PFSK-1 (cell line): Measurements from ENCODE around the gene ABCA1.

ENCODE experiments used
- POLR2AphosphoS5 ChIP-seq: IDR thresholded peaks from 2 replicates; pipeline ENCODE4 v1.6.1; 2012; ENCODE audit warnings: low read depth, mild to moderate bottlenecking, control low read depth, low read length, moderate library complexity
- SIN3A ChIP-seq: IDR thresholded peaks from 2 replicates; pipeline ENCODE4 v1.6.1; 2012; ENCODE audit warnings: mild to moderate bottlenecking, low read length, moderate library complexity, borderline replicate concordance; ENCODE audit not compliant: insufficient read depth
- TAF1 ChIP-seq: IDR thresholded peaks from 2 replicates; pipeline ENCODE4 v1.6.1; 2012; ENCODE audit warnings: low read length, control low read depth, borderline replicate concordance; ENCODE audit not compliant: insufficient read depth
- TF ChIP-seq, protein P1 (sequence below), 2 experiments: IDR thresholded peaks; 2 replicates each; pipeline versions ENCODE4 v1.6.1 to v1.8.0; 2011 to 2012; ENCODE audit warnings: low read depth in 2 of 2, low read length in 2 of 2, control low read depth in 1 of 2, inconsistent platforms in 1 of 2, mild to moderate bottlenecking in 1 of 2, moderate library complexity in 1 of 2; ENCODE audit not compliant: insufficient read depth in 1 of 2

DNA sequence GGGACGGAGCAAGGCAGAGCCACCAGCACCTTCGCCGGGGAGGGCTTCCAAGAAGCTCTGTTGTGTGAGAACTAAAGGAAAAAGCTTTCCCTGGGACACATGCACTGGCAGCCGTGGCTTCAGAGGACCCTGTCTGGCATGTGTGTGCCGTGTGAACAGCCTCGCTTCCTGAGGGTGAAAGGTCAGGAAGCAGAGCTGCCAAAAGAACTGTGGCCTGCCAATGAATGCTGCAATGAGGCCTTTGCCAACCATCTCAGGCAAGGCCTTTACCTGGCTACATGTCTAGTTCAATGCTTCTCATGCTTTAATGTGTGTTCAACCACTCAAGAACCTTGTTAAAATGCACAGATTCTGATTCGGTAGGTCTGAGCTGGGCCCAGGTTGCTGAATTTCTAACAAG lies 110.5 kb downstream of the ABCA1 start:
- TF ChIP-seq TAF1 = no peak
- no peak for TF ChIP-seq SIN3A
- TF ChIP-seq POLR2AphosphoS5 = no peak
- TF ChIP-seq, protein P1, sequence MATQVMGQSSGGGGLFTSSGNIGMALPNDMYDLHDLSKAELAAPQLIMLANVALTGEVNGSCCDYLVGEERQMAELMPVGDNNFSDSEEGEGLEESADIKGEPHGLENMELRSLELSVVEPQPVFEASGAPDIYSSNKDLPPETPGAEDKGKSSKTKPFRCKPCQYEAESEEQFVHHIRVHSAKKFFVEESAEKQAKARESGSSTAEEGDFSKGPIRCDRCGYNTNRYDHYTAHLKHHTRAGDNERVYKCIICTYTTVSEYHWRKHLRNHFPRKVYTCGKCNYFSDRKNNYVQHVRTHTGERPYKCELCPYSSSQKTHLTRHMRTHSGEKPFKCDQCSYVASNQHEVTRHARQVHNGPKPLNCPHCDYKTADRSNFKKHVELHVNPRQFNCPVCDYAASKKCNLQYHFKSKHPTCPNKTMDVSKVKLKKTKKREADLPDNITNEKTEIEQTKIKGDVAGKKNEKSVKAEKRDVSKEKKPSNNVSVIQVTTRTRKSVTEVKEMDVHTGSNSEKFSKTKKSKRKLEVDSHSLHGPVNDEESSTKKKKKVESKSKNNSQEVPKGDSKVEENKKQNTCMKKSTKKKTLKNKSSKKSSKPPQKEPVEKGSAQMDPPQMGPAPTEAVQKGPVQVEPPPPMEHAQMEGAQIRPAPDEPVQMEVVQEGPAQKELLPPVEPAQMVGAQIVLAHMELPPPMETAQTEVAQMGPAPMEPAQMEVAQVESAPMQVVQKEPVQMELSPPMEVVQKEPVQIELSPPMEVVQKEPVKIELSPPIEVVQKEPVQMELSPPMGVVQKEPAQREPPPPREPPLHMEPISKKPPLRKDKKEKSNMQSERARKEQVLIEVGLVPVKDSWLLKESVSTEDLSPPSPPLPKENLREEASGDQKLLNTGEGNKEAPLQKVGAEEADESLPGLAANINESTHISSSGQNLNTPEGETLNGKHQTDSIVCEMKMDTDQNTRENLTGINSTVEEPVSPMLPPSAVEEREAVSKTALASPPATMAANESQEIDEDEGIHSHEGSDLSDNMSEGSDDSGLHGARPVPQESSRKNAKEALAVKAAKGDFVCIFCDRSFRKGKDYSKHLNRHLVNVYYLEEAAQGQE (IDR thresholded peaks at IDR 0.05; ENCODE audit: insufficient read depth in 1 of 2, low read depth in 2 of 2, low read length in 2 of 2) = no peak
